IMR-90 (cell line): ENCODE measurements around the gene DCLK1. TPM values are rescaled to one million over a fixed set of nuclear protein-coding genes. Genes with fewer than 3 reads are reported as not detected.

ENCODE experiments used
- ATAC-seq: fragments of 200-7000 bp; cut with Tn5 transposase; 2 replicates; pipeline ENCODE4 v1.9.1; 2020; ENCODE audit warnings: low read depth, mild to moderate bottlenecking, moderate library complexity
- BruUV-seq: library from RNA; stranded (reverse); fragments of 400-500 nt; replicated peaks from 2 replicates; lab custom pipeline; 2021; lab: Mats Ljungman, UMichigan
- CTCF ChIA-PET: fragments of 300-600 bp; formaldehyde crosslinking; extraction: SDS; loops from one replicate; lab custom pipeline; 2021; ENCODE audit warnings: antibody characterized with exemption; lab: Yijun Ruan, JAX
- POLR2A ChIA-PET: fragments of 300-600 bp; sonication (Branson Sonifier 250); formaldehyde crosslinking; loops from one replicate; lab custom pipeline; 2022; ENCODE audit warnings: antibody characterized with exemption; ENCODE audit not compliant: unreplicated experiment; lab: Charles Lee
- DNase-seq: peaks from one replicate; pipeline ENCODE4 v3.0.0; 2013
- H2AFZ ChIP-seq: replicated peaks from 2 replicates; pipeline ENCODE3; 2013; ENCODE audit warnings: low read length, mild to moderate bottlenecking; ENCODE audit not compliant: poor library complexity
- H2AK5ac ChIP-seq: 2 replicates; pipeline ENCODE4 v1.6.1; 2013; ENCODE audit warnings: low read depth, low read length, inconsistent platforms
- H2AK9ac ChIP-seq: replicated peaks from 2 replicates; pipeline ENCODE3; 2013; ENCODE audit warnings: mild to moderate bottlenecking, low read depth, low read length, moderate library complexity; ENCODE audit not compliant: poor library complexity
- H2BK120ac ChIP-seq: 2 replicates; pipeline ENCODE4 v1.6.1; 2013; ENCODE audit warnings: low read depth, low read length, inconsistent platforms
- H2BK15ac ChIP-seq: 3 replicates; pipeline ENCODE4 v1.6.1; 2013; ENCODE audit warnings: low read depth, low read length, inconsistent platforms
- H2BK20ac ChIP-seq: 2 replicates; pipeline ENCODE4 v1.6.1; 2013; ENCODE audit warnings: low read depth, mild to moderate bottlenecking, inconsistent platforms, low read length, moderate library complexity
- H2BK5ac ChIP-seq: 2 replicates; pipeline ENCODE4 v1.6.1; 2013; ENCODE audit warnings: mild to moderate bottlenecking, low read depth, low read length, inconsistent platforms; ENCODE audit not compliant: poor library complexity, severe bottlenecking
- H3K14ac ChIP-seq: replicated peaks from 2 replicates; pipeline ENCODE4 v1.6.1; 2013; ENCODE audit warnings: low read depth, low read length, inconsistent platforms
- H3K18ac ChIP-seq: 2 replicates; pipeline ENCODE4 v1.6.1; 2013; ENCODE audit warnings: low read depth, low read length, control low read depth
- H3K23ac ChIP-seq: 2 replicates; pipeline ENCODE4 v1.6.1; 2013; ENCODE audit warnings: low read depth, low read length, inconsistent platforms
- H3K27ac ChIP-seq: 2 replicates; pipeline ENCODE4 v1.5.1; 2013; ENCODE audit warnings: mild to moderate bottlenecking, control low read depth, low read length; ENCODE audit not compliant: insufficient read depth
- H3K27me3 ChIP-seq: 2 replicates; pipeline ENCODE4 v1.6.1; 2013; ENCODE audit warnings: low read length; ENCODE audit not compliant: control insufficient read depth, insufficient read depth
- H3K36me3 ChIP-seq: 2 replicates; pipeline ENCODE4 v1.6.1; 2013; ENCODE audit warnings: low read length, mixed read lengths; ENCODE audit not compliant: control insufficient read depth, insufficient read depth
- H3K4ac ChIP-seq: 2 replicates; pipeline ENCODE4 v1.6.1; 2013; ENCODE audit warnings: low read depth, low read length, inconsistent platforms
- H3K4me1 ChIP-seq: 2 replicates; pipeline ENCODE4 v1.6.1; 2013; ENCODE audit warnings: low read length, mixed read lengths; ENCODE audit not compliant: control insufficient read depth, insufficient read depth
- H3K4me2 ChIP-seq: 2 replicates; pipeline ENCODE4 v1.6.1; 2013; ENCODE audit warnings: low read depth, mild to moderate bottlenecking, control low read depth, low read length, moderate library complexity
- H3K4me3 ChIP-seq: 2 replicates; pipeline ENCODE4 v1.5.1; 2013; ENCODE audit warnings: low read depth, mild to moderate bottlenecking, control low read depth, low read length, moderate library complexity; ENCODE audit not compliant: insufficient read depth
- H3K56ac ChIP-seq: 2 replicates; pipeline ENCODE4 v1.6.1; 2013; ENCODE audit warnings: low read length, inconsistent platforms; ENCODE audit not compliant: insufficient read depth; ENCODE audit errors: extremely low read depth
- H3K79me1 ChIP-seq, 2 experiments: 2 replicates each; pipeline ENCODE4 v1.6.1; 2013; ENCODE audit warnings: low read length in 2 of 2, inconsistent platforms in 1 of 2, low read depth in 1 of 2
- H3K9ac ChIP-seq: 2 replicates; pipeline ENCODE4 v1.6.1; 2013; ENCODE audit warnings: low read depth, low read length, control low read depth
- H3K9me1 ChIP-seq: 2 replicates; pipeline ENCODE4 v1.6.1; 2013; ENCODE audit warnings: low read length, inconsistent platforms; ENCODE audit not compliant: insufficient read depth
- H3K9me3 ChIP-seq: 2 replicates; pipeline ENCODE4 v1.6.1; 2013; ENCODE audit warnings: low read length; ENCODE audit not compliant: control insufficient read depth, insufficient read depth
- H4K20me1 ChIP-seq: 2 replicates; pipeline ENCODE4 v1.6.1; 2013; ENCODE audit warnings: low read length, inconsistent platforms; ENCODE audit not compliant: insufficient read depth
- H4K5ac ChIP-seq: 2 replicates; pipeline ENCODE4 v1.6.1; 2013; ENCODE audit warnings: mild to moderate bottlenecking, low read depth, low read length, control low read depth
- H4K8ac ChIP-seq, 2 experiments: 2 replicates each; pipeline ENCODE4 v1.6.1; 2013; ENCODE audit warnings: low read depth in 2 of 2, low read length in 2 of 2, control low read depth in 1 of 2, inconsistent platforms in 1 of 2
- H4K91ac ChIP-seq: 2 replicates; pipeline ENCODE4 v1.6.1; 2013; ENCODE audit warnings: low read depth, low read length, inconsistent platforms; ENCODE audit not compliant: insufficient read depth
- BHLHE40 ChIP-seq: fragments of 150-350 bp; IDR thresholded peaks from 2 replicates; pipeline ENCODE4 v1.6.1; 2016; ENCODE audit warnings: mild to moderate bottlenecking, low read depth, low read length
- CEBPB ChIP-seq: IDR thresholded peaks from 2 replicates; pipeline ENCODE4 v1.6.1; 2012; ENCODE audit warnings: low read depth, low read length, improper control_type of control experiment
- MAZ ChIP-seq: IDR thresholded peaks from 2 replicates; pipeline ENCODE4 v1.6.1; 2012; ENCODE audit warnings: low read depth, mild to moderate bottlenecking, low read length, improper control_type of control experiment, moderate library complexity, borderline replicate concordance
- POLR2A ChIP-seq: IDR thresholded peaks from 2 replicates; pipeline ENCODE4 v1.6.1; 2012; ENCODE audit warnings: mild to moderate bottlenecking, low read depth, low read length
- SMC3 ChIP-seq: fragments of 150-350 bp; IDR thresholded peaks from 2 replicates; pipeline ENCODE4 v1.6.1; 2016; ENCODE audit warnings: low read depth, mild to moderate bottlenecking, antibody characterized with exemption, low read length, moderate library complexity
- WGBS, 2 experiments: methylation state at CpG; one replicate each; pipeline versions ENCODE4 v1.1.5 to v1.1.7; 2013; ENCODE audit warnings: missing lambda C conversion rate in 2 of 2; ENCODE audit not compliant: insufficient read length in 1 of 2; ENCODE audit errors: extremely low coverage in 2 of 2; 5-methylcytosine and 5-hydroxymethylcytosine counted together
- dilution Hi-C: fragments of 300-500 bp; cut with HindIII; formaldehyde crosslinking; loops from one replicate; pipeline ENCODE4 v1.14.3; 2018; ENCODE audit warnings: low sequenced_read_pairs; ENCODE audit not compliant: unreplicated experiment
- in situ Hi-C: fragments of 300-500 bp; cut with MboI; formaldehyde crosslinking; loops from 3 replicates; pipeline ENCODE4 v1.14.3; 2019; ENCODE audit warnings: low sequenced_read_pairs, inconsistent platforms, mixed read lengths
- intact Hi-C: fragments of 100-400 bp; cut with micrococcal nuclease; formaldehyde crosslinking; loops from 2 replicates; pipeline ENCODE4 v1.10.0; 2022
- polyA plus RNA-seq, 3 experiments: library from polyadenylated mRNA; depleted of rRNA; stranded (reverse); fragments of >200 nt; gene quantifications; 2 replicates each; pipeline ENCODE4 v1.2.3, GENCODE V29; 2012; ENCODE audit warnings: low replicate concordance in 1 of 3
- total RNA-seq: library from RNA; depleted of rRNA; stranded (reverse); fragments of >200 nt; gene quantifications from 2 replicates; pipeline ENCODE4 v1.2.3, GENCODE V29; 2012
- TF ChIP-seq, protein P1 (sequence below): fragments of 150-350 bp; IDR thresholded peaks from 2 replicates; pipeline ENCODE4 v1.6.1; 2017; ENCODE audit warnings: mild to moderate bottlenecking, antibody characterized with exemption, low read length, low read depth
- TF ChIP-seq, protein P2 (sequence below): conservative IDR thresholded peaks from 2 replicates; pipeline ENCODE4 v1.5.1; 2012; ENCODE audit warnings: mild to moderate bottlenecking, low read depth, low read length, improper control_type of control experiment

Gene DCLK1
- total and polyA plus RNA-seq, 2 of the 4 experiments (the other 2 are of a cell fraction), result under 0.01 to 0.02 TPM

DNA sequence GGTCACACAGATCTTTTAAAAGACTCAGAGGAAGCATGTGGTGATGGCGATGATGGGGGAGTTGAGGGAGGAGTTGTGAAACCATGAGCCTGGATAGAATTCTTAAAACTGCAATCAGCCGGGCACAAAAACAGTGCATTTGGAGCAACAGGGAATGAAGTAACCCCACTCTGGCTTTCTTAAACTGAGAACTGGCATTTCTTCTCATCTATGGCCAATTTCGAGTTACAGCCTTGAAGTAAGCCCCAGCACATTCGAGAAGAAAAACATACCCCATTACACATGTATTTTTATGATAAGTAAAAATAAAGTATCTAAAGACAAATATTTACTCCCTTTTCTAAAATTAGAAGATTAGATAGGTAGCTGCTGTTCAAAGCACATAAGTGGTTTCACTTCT, 70.1 kb downstream of the DCLK1 start:
- WGBS, 2 experiments, result 20% methylated on average over 2 of the region's 4 CpGs; no CpG with 5 or more reads in 1 of the 2 experiments
- in situ Hi-C loops, result no loop called here
- H3K18ac ChIP-seq, result no peak overlapping the region
- H2BK20ac ChIP-seq, result no peak overlapping the region
- no peak overlapping the region for H2BK5ac ChIP-seq
- H3K9ac ChIP-seq, result no peak overlapping the region
- H3K4ac ChIP-seq, result no peak overlapping the region
- no peaks in the 10 kb centered on the region for H3K36me3 ChIP-seq
- BruUV-seq, result no TSS peak
- no peak for ATAC-seq
- TF ChIP-seq MAZ (no peak), BHLHE40 (no peak), POLR2A (no peak), SMC3 (no peak), CEBPB (no peak)
- TF ChIP-seq, protein P1, sequence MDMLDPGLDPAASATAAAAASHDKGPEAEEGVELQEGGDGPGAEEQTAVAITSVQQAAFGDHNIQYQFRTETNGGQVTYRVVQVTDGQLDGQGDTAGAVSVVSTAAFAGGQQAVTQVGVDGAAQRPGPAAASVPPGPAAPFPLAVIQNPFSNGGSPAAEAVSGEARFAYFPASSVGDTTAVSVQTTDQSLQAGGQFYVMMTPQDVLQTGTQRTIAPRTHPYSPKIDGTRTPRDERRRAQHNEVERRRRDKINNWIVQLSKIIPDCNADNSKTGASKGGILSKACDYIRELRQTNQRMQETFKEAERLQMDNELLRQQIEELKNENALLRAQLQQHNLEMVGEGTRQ, result no peak
- TF ChIP-seq, protein P2, sequence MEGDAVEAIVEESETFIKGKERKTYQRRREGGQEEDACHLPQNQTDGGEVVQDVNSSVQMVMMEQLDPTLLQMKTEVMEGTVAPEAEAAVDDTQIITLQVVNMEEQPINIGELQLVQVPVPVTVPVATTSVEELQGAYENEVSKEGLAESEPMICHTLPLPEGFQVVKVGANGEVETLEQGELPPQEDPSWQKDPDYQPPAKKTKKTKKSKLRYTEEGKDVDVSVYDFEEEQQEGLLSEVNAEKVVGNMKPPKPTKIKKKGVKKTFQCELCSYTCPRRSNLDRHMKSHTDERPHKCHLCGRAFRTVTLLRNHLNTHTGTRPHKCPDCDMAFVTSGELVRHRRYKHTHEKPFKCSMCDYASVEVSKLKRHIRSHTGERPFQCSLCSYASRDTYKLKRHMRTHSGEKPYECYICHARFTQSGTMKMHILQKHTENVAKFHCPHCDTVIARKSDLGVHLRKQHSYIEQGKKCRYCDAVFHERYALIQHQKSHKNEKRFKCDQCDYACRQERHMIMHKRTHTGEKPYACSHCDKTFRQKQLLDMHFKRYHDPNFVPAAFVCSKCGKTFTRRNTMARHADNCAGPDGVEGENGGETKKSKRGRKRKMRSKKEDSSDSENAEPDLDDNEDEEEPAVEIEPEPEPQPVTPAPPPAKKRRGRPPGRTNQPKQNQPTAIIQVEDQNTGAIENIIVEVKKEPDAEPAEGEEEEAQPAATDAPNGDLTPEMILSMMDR, result no peak
- no peak overlapping the region for H2BK120ac ChIP-seq
- ChIA-PET POLR2A (no interaction called here), CTCF (no interaction called here)
- no peak overlapping the region for H3K14ac ChIP-seq
- no peak overlapping the region for H3K56ac ChIP-seq
- H3K9me3 ChIP-seq, result no peaks in the 10 kb centered on the region
- no peak overlapping the region for H2AK5ac ChIP-seq
- H3K23ac ChIP-seq, result no peak overlapping the region
- H3K4me2 ChIP-seq, result no peak overlapping the region
- no peak overlapping the region for H4K8ac ChIP-seq
- H2BK15ac ChIP-seq, result no peak overlapping the region
- DNase-seq, result no peak
- H3K79me1 ChIP-seq, result no peaks in the 10 kb centered on the region
- H4K5ac ChIP-seq, result no peak overlapping the region
- dilution Hi-C loops, result no loop called here
- H3K27ac ChIP-seq, result no peak overlapping the region
- H2AFZ ChIP-seq, result no peak overlapping the region
- no peaks in the 10 kb centered on the region for H3K4me1 ChIP-seq
- no peak overlapping the region for H2AK9ac ChIP-seq
- H3K9me1 ChIP-seq, result no peaks in the 10 kb centered on the region
- no peak overlapping the region for H3K4me3 ChIP-seq
- no peaks in the 10 kb centered on the region for H3K27me3 ChIP-seq
- no peak overlapping the region for H4K91ac ChIP-seq
- intact Hi-C loops, result no loop called here
- H4K20me1 ChIP-seq, result no peaks in the 10 kb centered on the region
